Measurements from ENCODE around the gene FITM2. TPM values are rescaled to one million over a fixed set of nuclear protein-coding genes. Genes with fewer than 3 reads are reported as not detected.
"Not testable (repeated sequence)": the region's sequence is repeated elsewhere in the genome, so short reads cannot be mapped to it uniquely, and the experiment has no call there.

The FITM2 gene
- polyA plus RNA-seq, 1 experiment = 6.7 TPM

- no peak for DNase-seq (ENCODE audit: low read depth)
- TF ChIP-seq, protein P1, sequence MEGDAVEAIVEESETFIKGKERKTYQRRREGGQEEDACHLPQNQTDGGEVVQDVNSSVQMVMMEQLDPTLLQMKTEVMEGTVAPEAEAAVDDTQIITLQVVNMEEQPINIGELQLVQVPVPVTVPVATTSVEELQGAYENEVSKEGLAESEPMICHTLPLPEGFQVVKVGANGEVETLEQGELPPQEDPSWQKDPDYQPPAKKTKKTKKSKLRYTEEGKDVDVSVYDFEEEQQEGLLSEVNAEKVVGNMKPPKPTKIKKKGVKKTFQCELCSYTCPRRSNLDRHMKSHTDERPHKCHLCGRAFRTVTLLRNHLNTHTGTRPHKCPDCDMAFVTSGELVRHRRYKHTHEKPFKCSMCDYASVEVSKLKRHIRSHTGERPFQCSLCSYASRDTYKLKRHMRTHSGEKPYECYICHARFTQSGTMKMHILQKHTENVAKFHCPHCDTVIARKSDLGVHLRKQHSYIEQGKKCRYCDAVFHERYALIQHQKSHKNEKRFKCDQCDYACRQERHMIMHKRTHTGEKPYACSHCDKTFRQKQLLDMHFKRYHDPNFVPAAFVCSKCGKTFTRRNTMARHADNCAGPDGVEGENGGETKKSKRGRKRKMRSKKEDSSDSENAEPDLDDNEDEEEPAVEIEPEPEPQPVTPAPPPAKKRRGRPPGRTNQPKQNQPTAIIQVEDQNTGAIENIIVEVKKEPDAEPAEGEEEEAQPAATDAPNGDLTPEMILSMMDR (IDR thresholded peaks at IDR 0.05; ENCODE audit: insufficient read depth, low read depth, low read length) = no peak
- H3K27me3 ChIP-seq (ENCODE audit: control insufficient read depth, insufficient read depth, low read length) = no peaks in the 10 kb centered on the region
- ChIA-PET POLR2A (no interaction called here), CTCF (no interaction called here)
- H3K4me3 ChIP-seq (ENCODE audit: low read depth, low read length) = no peak overlapping the region
- H3K36me3 ChIP-seq (ENCODE audit: control insufficient read depth, insufficient read depth, low read length) = peaks cover 2% of the 10 kb centered on the region; the same call in 1 of the 2 replicates
These were observed 8.3 kb downstream of the FITM2 start for GRCh38 chr20:44302736-44303135.

- no peak overlapping the region for H3K4me3 ChIP-seq (ENCODE audit: low read depth, low read length)
- peaks cover 2% of the 10 kb centered on the region; the same call in 1 of the 2 replicates for H3K36me3 ChIP-seq (ENCODE audit: control insufficient read depth, insufficient read depth, low read length)
- no peak for DNase-seq (ENCODE audit: low read depth)
- ChIA-PET CTCF (interaction anchor here (0.8 kb wide), 1 partner anchor 9 kb away, joined by 3 read pairs; the partner anchor contains the start of gene FITM2), POLR2A (no interaction called here)
- TF ChIP-seq, protein P1 (IDR thresholded peaks at IDR 0.05; ENCODE audit: insufficient read depth, low read depth, low read length) = no peak
- no peaks in the 10 kb centered on the region for H3K27me3 ChIP-seq (ENCODE audit: control insufficient read depth, insufficient read depth, low read length)
These were observed 8.9 kb downstream of the FITM2 start for GRCh38 chr20:44302026-44302669.

GRCh38 chr20:44301285-44301684 is 9.7 kb downstream of the FITM2 start:
- no peak overlapping the region for H3K4me3 ChIP-seq (ENCODE audit: low read depth, low read length)
- ChIA-PET CTCF (interaction anchor here (1.4 kb wide), 1 partner anchor 9 kb away, joined by 5 read pairs; no protein-coding TSS in a partner anchor), POLR2A (no interaction called here)
- TF ChIP-seq, protein P1 (IDR thresholded peaks at IDR 0.05; ENCODE audit: insufficient read depth, low read depth, low read length) = no peak
- no peak for DNase-seq (ENCODE audit: low read depth)
- no peaks in the 10 kb centered on the region; the same call in 1 of the 2 replicates for H3K36me3 ChIP-seq (ENCODE audit: control insufficient read depth, insufficient read depth, low read length)
- H3K27me3 ChIP-seq (ENCODE audit: control insufficient read depth, insufficient read depth, low read length) = no peaks in the 10 kb centered on the region

GRCh38 chr20:44299011-44299535 is 11.9 kb downstream of the FITM2 start:
- H3K36me3 ChIP-seq (ENCODE audit: control insufficient read depth, insufficient read depth, low read length); POLR2A ChIA-PET; DNase-seq (ENCODE audit: low read depth); H3K27me3 ChIP-seq (ENCODE audit: control insufficient read depth, insufficient read depth, low read length); H3K4me3 ChIP-seq (ENCODE audit: low read depth, low read length): not testable (repeated sequence)
- CTCF ChIA-PET = interaction anchor here (1.4 kb wide), 1 partner anchor 80 kb away, joined by 3 read pairs; no protein-coding TSS in a partner anchor

- DNase-seq (ENCODE audit: low read depth) = no peak
- Histone ChIP-seq H3K4me3 (ENCODE audit: low read depth, low read length) (no peak overlapping the region), H3K36me3 (ENCODE audit: control insufficient read depth, insufficient read depth, low read length) (no peaks in the 10 kb centered on the region), H3K27me3 (ENCODE audit: control insufficient read depth, insufficient read depth, low read length) (no peaks in the 10 kb centered on the region)
- TF ChIP-seq, protein P1 (IDR thresholded peaks at IDR 0.05; ENCODE audit: insufficient read depth, low read depth, low read length) = no peak
- ChIA-PET CTCF (interaction anchor here (0.6 kb wide), 1 partner anchor 80 kb away, joined by 3 read pairs; no protein-coding TSS in a partner anchor), POLR2A (no interaction called here)
These were observed 13.3 kb downstream of the FITM2 start for GRCh38 chr20:44297721-44298120.
